ENCODE measurements around the gene DVL1.

The DVL1 gene

GRCh38 chr1:1351511-1352427, 2.6 kb upstream of the DVL1 start:
- peaks cover 8% of the 10 kb centered on the region for H3K36me3 Mint-ChIP-seq (ENCODE audit: low read depth)
- H3K4me1 Mint-ChIP-seq = peaks cover 18% of the 10 kb centered on the region
- no peaks in the 10 kb centered on the region for H3K9me3 Mint-ChIP-seq
- peak overlapping the region; percentile 80 to 88 (median 82) for H3K4me3 Mint-ChIP-seq
- H3K27me3 Mint-ChIP-seq (ENCODE audit: low read depth) = peaks cover 11% of the 10 kb centered on the region
- H3K27ac Mint-ChIP-seq = peak overlapping the region; percentile 83 to 91 (median 91)
- no peak for TF ChIP-seq CTCF (IDR thresholded peaks at IDR 0.05; ENCODE audit: unreplicated experiment in 3 of 3)

- H3K4me1 Mint-ChIP-seq = peaks cover 18% of the 10 kb centered on the region
- no peak for TF ChIP-seq CTCF (IDR thresholded peaks at IDR 0.05; ENCODE audit: unreplicated experiment in 3 of 3)
- peaks cover 8% of the 10 kb centered on the region for H3K36me3 Mint-ChIP-seq (ENCODE audit: low read depth)
- H3K27ac Mint-ChIP-seq = peak overlapping the region in 1 of 3 experiments; percentile 76
- peak overlapping the region; percentile 83 to 86 (median 85) for H3K4me3 Mint-ChIP-seq
- peaks cover 11% of the 10 kb centered on the region for H3K27me3 Mint-ChIP-seq (ENCODE audit: low read depth)
- no peaks in the 10 kb centered on the region for H3K9me3 Mint-ChIP-seq
Observed at GRCh38 chr1:1348420-1349255, 580 bp downstream of the DVL1 start.

DNA sequence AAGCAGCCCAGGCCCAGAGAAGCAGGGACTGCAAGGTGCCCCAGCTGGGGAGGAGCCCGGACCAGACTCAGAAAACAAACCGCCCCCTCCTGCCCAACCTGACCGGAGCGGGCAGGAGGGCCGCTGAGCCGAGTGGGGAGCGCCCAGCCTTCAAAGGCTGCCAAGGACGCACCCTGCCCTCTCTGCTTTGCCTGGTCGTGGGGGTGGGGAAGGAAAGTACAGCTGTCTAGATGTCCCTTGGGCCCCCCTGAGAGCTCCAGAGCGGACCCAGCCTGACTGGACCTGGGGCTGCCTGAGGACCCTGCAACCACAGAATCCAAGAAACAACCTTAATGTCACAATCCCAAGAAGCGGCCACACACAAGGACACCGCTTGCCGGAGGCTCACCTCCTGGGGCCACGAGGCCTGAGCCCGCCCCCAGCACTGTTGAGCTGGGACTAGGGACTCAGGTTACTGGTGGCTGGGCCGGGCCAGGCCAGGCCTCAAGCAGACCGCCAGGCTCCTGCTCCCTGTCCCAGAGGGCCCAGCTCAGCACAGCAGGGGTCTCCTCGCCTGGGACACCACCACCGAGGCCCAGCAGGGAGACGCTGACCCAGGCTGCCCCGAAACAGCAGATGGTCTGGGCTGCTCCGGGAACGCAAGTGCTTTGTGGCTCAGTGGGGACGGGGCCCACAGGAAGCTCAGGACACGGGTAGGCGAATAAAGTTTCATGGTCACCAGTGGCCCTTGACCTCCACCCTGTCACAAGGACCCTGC, 1.4 kb downstream of the DVL1 start:
- H3K36me3 Mint-ChIP-seq (ENCODE audit: low read depth) = peaks cover 7% of the 10 kb centered on the region

DNA sequence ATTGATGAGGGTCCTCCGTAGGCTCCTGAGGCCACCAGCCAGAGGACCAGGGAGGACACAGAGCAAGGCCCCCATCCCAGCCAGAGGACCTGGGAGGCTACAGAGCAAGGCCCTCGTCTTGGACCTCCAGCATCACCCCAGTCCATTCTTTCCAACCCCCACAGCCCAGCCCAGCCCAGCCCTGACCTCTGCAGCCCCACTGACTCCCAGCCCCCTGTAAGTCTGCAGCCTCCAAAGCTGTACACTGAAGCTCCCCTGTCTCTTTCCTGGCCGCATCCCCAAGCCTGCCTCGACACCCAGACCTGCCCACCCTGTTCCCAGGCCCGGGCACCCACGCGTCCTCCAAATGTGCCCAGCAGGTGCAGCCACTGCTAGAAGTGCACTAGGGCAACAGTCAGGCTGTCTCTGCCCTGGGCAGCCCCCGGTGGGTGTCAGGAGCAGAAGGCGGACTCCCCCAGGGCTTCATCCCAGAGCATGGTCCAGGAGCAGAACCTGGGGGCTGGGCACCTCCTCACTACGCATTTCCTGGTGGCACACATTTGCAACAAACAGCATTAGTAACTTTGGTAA, 2.1 kb downstream of the DVL1 start:
- H3K4me3 Mint-ChIP-seq = peak overlapping the region; percentile 82 to 85 (median 83)
- H3K27me3 Mint-ChIP-seq (ENCODE audit: low read depth) = peaks cover 2% of the 10 kb centered on the region
- TF ChIP-seq CTCF (IDR thresholded peaks at IDR 0.05; ENCODE audit: unreplicated experiment in 3 of 3) = no peak
- H3K9me3 Mint-ChIP-seq = no peaks in the 10 kb centered on the region
- H3K4me1 Mint-ChIP-seq = peaks cover 10% of the 10 kb centered on the region
- peaks cover under 1% of the 10 kb centered on the region for H3K36me3 Mint-ChIP-seq (ENCODE audit: low read depth)
- peak overlapping the region; percentile 44 to 76 (median 55) for H3K27ac Mint-ChIP-seq

More for the DNA sequence above, 1.4 kb downstream of the DVL1 start:
- TF ChIP-seq CTCF (IDR thresholded peaks at IDR 0.05; ENCODE audit: unreplicated experiment in 3 of 3) = no peak
- Mint-ChIP-seq H3K9me3 (no peaks in the 10 kb centered on the region), H3K4me1 (peaks cover 17% of the 10 kb centered on the region), H3K4me3 (peak overlapping the region; percentile 82 to 85 (median 83)), H3K27me3 (ENCODE audit: low read depth) (peaks cover 9% of the 10 kb centered on the region), H3K27ac (peak overlapping the region; percentile 44 to 76 (median 55))

DNA sequence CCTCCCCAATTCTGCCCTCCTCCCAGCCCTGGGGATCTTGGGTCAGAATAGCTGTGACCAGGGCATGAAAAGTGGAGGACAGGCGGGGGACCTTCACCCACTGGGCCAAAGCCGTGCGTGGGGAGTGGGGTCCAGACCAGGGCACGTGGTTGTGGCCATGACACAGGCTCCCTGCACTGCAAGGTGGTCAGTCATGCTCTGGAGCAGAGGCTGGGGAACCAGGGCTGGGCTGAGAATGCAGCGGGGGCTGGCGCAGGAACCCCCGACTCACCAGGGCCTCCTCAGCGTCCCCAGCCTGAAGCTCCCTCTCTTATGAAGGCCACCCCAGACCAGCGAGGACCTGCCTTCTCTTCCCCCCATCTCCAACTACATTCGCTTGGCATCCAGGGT, 2.7 kb downstream of the DVL1 start:
- Mint-ChIP-seq H3K9me3 (no peaks in the 10 kb centered on the region), H3K4me3 (peak overlapping the region; percentile 82 to 85 (median 83)), H3K27me3 (ENCODE audit: low read depth) (no peaks in the 10 kb centered on the region), H3K27ac (peak overlapping the region in 2 of 3 experiments; percentile 44 to 76), H3K4me1 (peaks cover 7% of the 10 kb centered on the region), H3K36me3 (ENCODE audit: low read depth) (no peaks in the 10 kb centered on the region)
- no peak for TF ChIP-seq CTCF (IDR thresholded peaks at IDR 0.05; ENCODE audit: unreplicated experiment in 3 of 3)

Data from nephron (organoid).